ENCODE data around the gene PMM2. TPM values are rescaled to one million over a fixed set of nuclear protein-coding genes. Genes with fewer than 3 reads are reported as not detected.
"Not testable (repeated sequence)": the region's sequence is repeated elsewhere in the genome, so short reads cannot be mapped to it uniquely, and the experiment has no call there.

Gene PMM2
- total RNA-seq, 1 experiment from 2014 or later, result 53.3 TPM

- H3K9me2 ChIP-seq (ENCODE audit: insufficient read depth); DNase-seq (ENCODE audit: low read depth, low spot score); BruUV-seq (replicated peaks); H4K20me1 ChIP-seq (ENCODE audit: insufficient read depth); CTCF ChIA-PET; H3K4me1 ChIP-seq (ENCODE audit: control insufficient read depth in 1 of 2, insufficient read depth in 2 of 2, low read length in 2 of 2); H3K4me2 ChIP-seq (ENCODE audit: low read length); H3K27ac ChIP-seq (ENCODE audit: low read depth, low read length); H3K27me3 ChIP-seq (ENCODE audit: insufficient read depth, low read length); H2AFZ ChIP-seq (ENCODE audit: low read depth, low read length, poor library complexity, severe bottlenecking); ATAC-seq; RAD21 ChIA-PET (ENCODE audit: low non-redundant PET in 1 of 2, low total read pairs in 2 of 2, uncharacterized antibody in 2 of 2, unreplicated experiment in 2 of 2); H3K9ac ChIP-seq (ENCODE audit: low read length); H3K9me3 ChIP-seq (ENCODE audit: control insufficient read depth in 1 of 2, insufficient read depth in 1 of 2, low read depth in 1 of 2, low read length in 2 of 2); H3K36me3 ChIP-seq (ENCODE audit: control insufficient read depth in 1 of 2, insufficient read depth in 2 of 2, low read length in 2 of 2); POLR2A ChIA-PET; intact Hi-C loops (cut with micrococcal nuclease); H3K4me3 ChIP-seq (replicated peaks in 1 of 2; ENCODE audit: low read depth in 1 of 2, low read length in 2 of 2): not testable (repeated sequence)
- peaks cover 13% of the 10 kb centered on the region for H3K79me2 ChIP-seq (ENCODE audit: insufficient read depth, low read length)
Observed at GRCh38 chr16:8837594-8837993, 40.0 kb downstream of the PMM2 start.

DNA sequence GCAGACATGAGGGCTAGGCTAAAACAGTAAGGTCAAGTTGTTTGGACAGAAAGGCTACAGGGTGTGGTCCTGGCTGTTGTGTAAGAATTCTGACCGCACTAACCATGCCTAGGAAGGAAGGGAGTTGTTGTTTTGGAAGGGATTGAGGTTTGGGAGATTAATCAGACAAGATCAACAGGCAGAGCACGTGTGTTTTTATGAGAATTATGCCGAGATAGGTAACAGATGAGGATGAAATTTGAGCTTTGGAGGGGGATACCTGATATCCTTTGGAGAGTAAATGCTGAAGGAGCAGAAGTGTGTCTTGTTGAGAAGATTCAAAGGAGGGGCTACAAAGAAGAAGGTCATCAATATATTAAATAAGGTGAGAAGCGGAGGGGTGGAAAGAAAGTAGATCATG is 44.4 kb downstream of the PMM2 start:
- H2AFZ ChIP-seq (ENCODE audit: low read depth, low read length, poor library complexity, severe bottlenecking); H3K27ac ChIP-seq (ENCODE audit: low read depth, low read length); CTCF ChIA-PET; H3K9me3 ChIP-seq (ENCODE audit: control insufficient read depth in 1 of 2, insufficient read depth in 1 of 2, low read depth in 1 of 2, low read length in 2 of 2); H3K4me1 ChIP-seq (ENCODE audit: control insufficient read depth in 1 of 2, insufficient read depth in 2 of 2, low read length in 2 of 2); POLR2A ChIA-PET; DNase-seq (ENCODE audit: low read depth, low spot score); H4K20me1 ChIP-seq (ENCODE audit: insufficient read depth); H3K36me3 ChIP-seq (ENCODE audit: control insufficient read depth in 1 of 2, insufficient read depth in 2 of 2, low read length in 2 of 2); H3K4me2 ChIP-seq (ENCODE audit: low read length); ATAC-seq; H3K9me2 ChIP-seq (ENCODE audit: insufficient read depth); H3K27me3 ChIP-seq (ENCODE audit: insufficient read depth, low read length); RAD21 ChIA-PET (ENCODE audit: low non-redundant PET in 1 of 2, low total read pairs in 2 of 2, uncharacterized antibody in 2 of 2, unreplicated experiment in 2 of 2); H3K4me3 ChIP-seq (replicated peaks in 1 of 2; ENCODE audit: low read depth in 1 of 2, low read length in 2 of 2); BruUV-seq (replicated peaks); H3K9ac ChIP-seq (ENCODE audit: low read length); intact Hi-C loops (cut with micrococcal nuclease): not testable (repeated sequence)
- peaks cover 27% of the 10 kb centered on the region for H3K79me2 ChIP-seq (ENCODE audit: insufficient read depth, low read length)

DNA sequence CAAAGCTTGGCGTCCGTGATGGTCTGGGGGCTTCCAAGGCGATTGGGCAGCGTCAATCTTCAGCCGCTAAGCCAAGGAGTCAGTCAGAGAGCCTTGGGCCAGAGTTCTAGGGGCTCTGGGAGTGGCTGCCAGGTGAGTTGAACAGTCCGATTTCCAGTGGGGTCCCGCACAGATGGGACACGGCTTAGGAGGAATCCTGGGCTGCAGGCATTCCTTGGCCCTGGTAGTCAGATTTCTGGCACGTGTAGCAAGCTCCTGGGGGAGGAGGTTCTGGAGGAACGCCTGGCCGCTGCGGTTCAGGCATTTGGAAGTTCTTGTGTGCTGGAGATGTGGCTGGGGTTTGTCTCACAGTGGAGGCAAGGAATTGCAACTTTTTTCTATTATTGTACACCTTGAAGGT is 45.7 kb downstream of the PMM2 start:
- peaks cover 30% of the 10 kb centered on the region for H3K79me2 ChIP-seq (ENCODE audit: insufficient read depth, low read length)
- CTCF ChIA-PET; RAD21 ChIA-PET (ENCODE audit: low non-redundant PET in 1 of 2, low total read pairs in 2 of 2, uncharacterized antibody in 2 of 2, unreplicated experiment in 2 of 2); H3K9me2 ChIP-seq (ENCODE audit: insufficient read depth); H3K4me2 ChIP-seq (ENCODE audit: low read length); intact Hi-C loops (cut with micrococcal nuclease); H3K4me3 ChIP-seq (replicated peaks in 1 of 2; ENCODE audit: low read depth in 1 of 2, low read length in 2 of 2); H3K9me3 ChIP-seq (ENCODE audit: control insufficient read depth in 1 of 2, insufficient read depth in 1 of 2, low read depth in 1 of 2, low read length in 2 of 2); H3K27ac ChIP-seq (ENCODE audit: low read depth, low read length); POLR2A ChIA-PET; DNase-seq (ENCODE audit: low read depth, low spot score); H3K36me3 ChIP-seq (ENCODE audit: control insufficient read depth in 1 of 2, insufficient read depth in 2 of 2, low read length in 2 of 2); H2AFZ ChIP-seq (ENCODE audit: low read depth, low read length, poor library complexity, severe bottlenecking); H4K20me1 ChIP-seq (ENCODE audit: insufficient read depth); H3K27me3 ChIP-seq (ENCODE audit: insufficient read depth, low read length); ATAC-seq; H3K9ac ChIP-seq (ENCODE audit: low read length); BruUV-seq (replicated peaks); H3K4me1 ChIP-seq (ENCODE audit: control insufficient read depth in 1 of 2, insufficient read depth in 2 of 2, low read length in 2 of 2): not testable (repeated sequence)

Measured in HCT116 (cell line).